ENCODE data around the gene RNASE7. TPM values are rescaled to one million over a fixed set of nuclear protein-coding genes. Genes with fewer than 3 reads are reported as not detected.

Gene RNASE7
- total RNA-seq, 4 donors from 2014 or later, result 0.23 TPM; not detected in 3

- no peak for ATAC-seq
- WGBS, 2 donors (ENCODE audit: low coverage in 1 of 2), result no CpG with 5 or more reads among the region's 9 CpGs
- TF ChIP-seq POLR2A (IDR thresholded peaks at IDR 0.05) (no peak), POLR2AphosphoS5 (IDR thresholded peaks at IDR 0.05) (no peak), CTCF (IDR thresholded peaks at IDR 0.05) (no peak), EP300 (IDR thresholded peaks at IDR 0.05) (no peak)
- Histone ChIP-seq H3K27ac (peak overlapping the region in 3 of 4 donors; percentile 88 to 93 (median 89)), H3K4me3 (no peak overlapping the region), H3K9me3 (no peaks in the 10 kb centered on the region), H3K27me3 (no peaks in the 10 kb centered on the region), H3K36me3 (peaks cover 0 to 51% of the 10 kb centered on the region in 2 donors), H3K4me1 (peaks cover 0 to 47% (median 22%) of the 10 kb centered on the region in 3 donors)
Measured at GRCh38 chr14:21072781-21073339, 30.7 kb downstream of the RNASE7 start.

DNA sequence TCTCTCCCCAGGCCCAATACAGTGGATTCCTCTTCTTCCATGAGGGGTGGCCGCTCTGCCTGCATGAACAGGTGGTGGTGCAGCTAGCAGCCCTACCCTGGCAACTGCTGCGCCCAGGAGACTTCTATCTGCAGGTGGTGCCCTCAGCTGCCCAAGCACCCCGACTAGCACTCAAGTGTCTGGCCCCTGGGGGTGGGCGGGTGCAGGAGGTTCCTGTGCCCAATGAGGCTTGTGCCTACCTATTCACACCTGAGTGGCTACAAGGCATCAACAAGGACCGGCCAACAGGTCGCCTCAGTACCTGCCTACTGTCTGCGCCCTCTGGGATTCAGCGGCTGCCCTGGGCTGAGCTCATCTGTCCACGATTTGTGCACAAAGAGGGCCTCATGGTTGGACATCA is 31.8 kb downstream of the RNASE7 start:
- no peak for ATAC-seq
- Histone ChIP-seq H3K9me3 (no peaks in the 10 kb centered on the region), H3K36me3 (peaks cover 0 to 62% of the 10 kb centered on the region in 2 donors), H3K27ac (peak overlapping the region in 1 of 4 donors; percentile 0), H3K4me3 (no peak overlapping the region), H3K27me3 (no peaks in the 10 kb centered on the region), H3K4me1 (peaks cover 0 to 40% (median 15%) of the 10 kb centered on the region in 3 donors)
- TF ChIP-seq POLR2AphosphoS5 (IDR thresholded peaks at IDR 0.05) (no peak), EP300 (IDR thresholded peaks at IDR 0.05) (no peak), POLR2A (IDR thresholded peaks at IDR 0.05) (no peak), CTCF (IDR thresholded peaks at IDR 0.05) (no peak)
- no CpG with 5 or more reads among the region's 9 CpGs for WGBS, 2 donors (ENCODE audit: low coverage in 1 of 2)

DNA sequence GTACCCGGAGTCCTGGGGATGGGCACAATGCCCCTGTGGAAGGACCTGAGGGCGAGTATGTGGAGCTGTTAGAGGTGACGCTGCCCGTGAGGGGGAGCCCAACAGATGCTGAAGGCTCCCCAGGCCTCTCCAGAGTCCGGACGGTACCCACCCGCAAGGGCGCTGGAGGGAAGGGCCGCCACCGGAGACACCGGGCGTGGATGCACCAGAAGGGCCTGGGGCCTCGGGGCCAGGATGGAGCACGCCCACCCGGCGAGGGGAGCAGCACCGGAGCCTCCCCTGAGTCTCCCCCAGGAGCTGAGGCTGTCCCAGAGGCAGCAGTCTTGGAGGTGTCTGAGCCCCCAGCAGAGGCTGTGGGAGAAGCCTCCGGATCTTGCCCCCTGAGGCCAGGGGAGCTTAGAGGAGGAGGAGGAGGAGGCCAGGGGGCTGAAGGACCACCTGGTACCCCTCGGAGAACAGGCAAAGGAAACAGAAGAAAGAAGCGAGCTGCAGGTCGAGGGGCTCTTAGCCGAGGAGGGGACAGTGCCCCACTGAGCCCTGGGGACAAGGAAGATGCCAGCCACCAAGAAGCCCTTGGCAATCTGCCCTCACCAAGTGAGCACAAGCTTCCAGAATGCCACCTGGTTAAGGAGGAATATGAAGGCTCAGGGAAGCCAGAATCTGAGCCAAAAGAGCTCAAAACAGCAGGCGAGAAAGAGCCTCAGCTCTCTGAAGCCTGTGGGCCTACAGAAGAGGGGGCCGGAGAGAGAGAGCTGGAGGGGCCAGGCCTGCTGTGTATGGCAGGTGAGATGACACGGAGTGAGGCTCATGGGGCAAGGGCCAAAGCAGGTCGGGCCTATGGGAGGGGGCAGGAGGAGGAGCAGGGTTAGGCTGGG is 32.5 kb downstream of the RNASE7 start:
- peak overlapping the region in 1 of 4 donors; percentile 0 for H3K27ac ChIP-seq
- no peak for ATAC-seq
- peaks cover 0 to 69% of the 10 kb centered on the region in 2 donors for H3K36me3 ChIP-seq

GRCh38 chr14:21075719-21076437 is 33.7 kb downstream of the RNASE7 start:
- no peak overlapping the region for H3K4me3 ChIP-seq
- H3K4me1 ChIP-seq, result peaks cover 0 to 24% (median 6%) of the 10 kb centered on the region in 3 donors
- ATAC-seq, result no peak
- WGBS, 2 donors (ENCODE audit: low coverage in 1 of 2), result 69 to 77% methylated on average over 8 to 9 of the region's 9 CpGs
- no peaks in the 10 kb centered on the region for H3K27me3 ChIP-seq
- H3K9me3 ChIP-seq, result no peaks in the 10 kb centered on the region
- TF ChIP-seq EP300 (IDR thresholded peaks at IDR 0.05), result no peak
- TF ChIP-seq POLR2AphosphoS5 (IDR thresholded peaks at IDR 0.05), result no peak
- no peak for TF ChIP-seq CTCF (IDR thresholded peaks at IDR 0.05)
- no peak for TF ChIP-seq POLR2A (IDR thresholded peaks at IDR 0.05)
- H3K36me3 ChIP-seq, result peaks cover 0 to 82% of the 10 kb centered on the region in 2 donors
- no peak overlapping the region for H3K27ac ChIP-seq

More for the DNA sequence above, 32.5 kb downstream of the RNASE7 start:
- H3K9me3 ChIP-seq, result no peaks in the 10 kb centered on the region
- H3K27me3 ChIP-seq, result no peaks in the 10 kb centered on the region
- TF ChIP-seq EP300 (IDR thresholded peaks at IDR 0.05) (no peak), POLR2A (IDR thresholded peaks at IDR 0.05) (no peak), CTCF (IDR thresholded peaks at IDR 0.05) (no peak), POLR2AphosphoS5 (IDR thresholded peaks at IDR 0.05) (no peak)
- H3K4me3 ChIP-seq, result no peak overlapping the region
- peaks cover 0 to 32% (median 8%) of the 10 kb centered on the region in 3 donors for H3K4me1 ChIP-seq
- WGBS, 2 donors (ENCODE audit: low coverage in 1 of 2), result 67 to 86% methylated on average over 2 to 7 of the region's 26 CpGs

Data from gastroesophageal sphincter (tissue), 4 donors.